Loucy (cell line): ENCODE results near the gene AP3S1.

Experiments used
- H2AFZ ChIP-seq: fragments of 200-600 bp; sonication (generic); 2 replicates; pipeline ENCODE4 v1.6.0; 2016; ENCODE audit warnings: antibody characterized with exemption, mild to moderate bottlenecking, low read length, moderate library complexity
- H3F3A ChIP-seq: fragments of 200-600 bp; 2 replicates; pipeline ENCODE4 v1.6.0; 2016; ENCODE audit warnings: antibody characterized with exemption, low read depth, mild to moderate bottlenecking
- H3K27me3 ChIP-seq: fragments of 200-600 bp; sonication (generic); 2 replicates; pipeline ENCODE4 v1.6.1; 2014; ENCODE audit warnings: low read length, mild to moderate bottlenecking; ENCODE audit not compliant: insufficient read depth, poor library complexity, severe bottlenecking
- H3K36me3 ChIP-seq: fragments of 200-600 bp; sonication (generic); 2 replicates; pipeline ENCODE4 v1.6.1; 2016; ENCODE audit warnings: low read length; ENCODE audit not compliant: insufficient read depth
- H3K4me1 ChIP-seq: fragments of 200-600 bp; sonication (generic); 2 replicates; pipeline ENCODE4 v1.5.1; 2014; ENCODE audit warnings: low read length, mild to moderate bottlenecking; ENCODE audit not compliant: insufficient read depth, poor library complexity, severe bottlenecking
- H3K4me2 ChIP-seq: fragments of 200-600 bp; sonication (generic); 2 replicates; pipeline ENCODE4 v1.6.0; 2014; ENCODE audit warnings: antibody characterized with exemption, low read length, low read depth, mild to moderate bottlenecking; ENCODE audit not compliant: poor library complexity, severe bottlenecking
- H3K4me3 ChIP-seq: fragments of 200-600 bp; sonication (generic); 2 replicates; pipeline ENCODE4 v1.5.1; 2014; ENCODE audit warnings: low read length, mild to moderate bottlenecking, mixed read lengths; ENCODE audit not compliant: poor library complexity, severe bottlenecking
- H3K79me2 ChIP-seq: fragments of 200-600 bp; sonication (generic); 2 replicates; pipeline ENCODE4 v1.6.1; 2014; ENCODE audit warnings: low read length; ENCODE audit not compliant: insufficient read depth
- H3K9ac ChIP-seq: fragments of 200-600 bp; sonication (generic); 2 replicates; pipeline ENCODE4 v1.6.0; 2014; ENCODE audit warnings: mild to moderate bottlenecking, low read depth, low read length, moderate library complexity; ENCODE audit not compliant: poor library complexity, severe bottlenecking
- H3K9me2 ChIP-seq: fragments of 200-600 bp; sonication (generic); replicated peaks from 2 replicates; pipeline ENCODE4 v1.6.1; 2016; ENCODE audit warnings: low read depth, low read length, mixed read lengths
- H3K9me3 ChIP-seq: fragments of 200-600 bp; sonication (generic); 2 replicates; pipeline ENCODE4 v1.6.1; 2014; ENCODE audit warnings: mild to moderate bottlenecking, antibody characterized with exemption, low read length, low read depth; ENCODE audit not compliant: insufficient read depth
- H4K20me1 ChIP-seq: fragments of 200-600 bp; sonication (generic); 2 replicates; pipeline ENCODE4 v1.6.0; 2014; ENCODE audit warnings: antibody characterized with exemption, low read length, mild to moderate bottlenecking; ENCODE audit not compliant: insufficient read depth, poor library complexity, severe bottlenecking
- CTCF ChIP-seq: fragments of 200-600 bp; sonication (generic); conservative IDR thresholded peaks from 2 replicates; pipeline ENCODE4 v1.5.1; 2014; ENCODE audit warnings: mild to moderate bottlenecking, antibody characterized with exemption, low read length
- EZH2phosphoT487 ChIP-seq: fragments of 200-600 bp; IDR thresholded peaks from 2 replicates; pipeline ENCODE4 v1.6.1; 2018; ENCODE audit warnings: antibody characterized with exemption, mild to moderate bottlenecking, moderate library complexity, borderline replicate concordance

Gene AP3S1

DNA sequence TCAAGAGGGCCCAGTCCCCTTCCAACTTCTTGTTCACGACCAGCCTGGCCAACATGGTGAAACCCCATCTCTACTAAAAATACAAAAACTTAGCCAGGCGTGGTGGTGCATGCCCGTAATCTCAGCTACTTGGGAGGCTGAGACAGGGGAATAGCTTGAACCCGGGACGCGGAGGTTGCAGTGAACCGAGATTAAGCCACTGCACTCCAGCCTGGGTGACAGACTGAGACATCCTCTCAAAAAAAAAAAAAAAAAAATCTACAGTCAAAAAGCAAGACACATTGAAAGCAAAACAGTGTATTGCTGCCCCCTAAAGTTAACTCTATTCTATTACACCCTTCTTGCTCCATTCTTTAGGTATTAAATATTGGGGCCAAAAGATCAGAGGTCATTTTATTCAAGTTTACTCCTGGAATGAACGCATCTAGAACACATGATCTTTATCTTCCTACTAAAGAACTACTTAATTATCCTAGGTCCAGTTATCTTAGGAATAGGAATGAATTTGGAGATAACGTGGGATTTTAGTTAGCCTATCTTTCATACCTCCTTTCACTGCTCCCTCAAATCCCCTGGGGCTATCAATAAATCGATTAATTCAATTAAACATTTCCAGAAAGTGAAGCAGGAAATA lies 2.7 kb upstream of the AP3S1 start:
- Histone ChIP-seq H3K4me2 (peak overlapping the region; percentile 89), H3K79me2 (peaks cover 64% of the 10 kb centered on the region), H3K4me3 (peak overlapping the region; percentile 93), H3K27me3 (no peaks in the 10 kb centered on the region), H3F3A (no peaks in the 10 kb centered on the region), H4K20me1 (peaks cover 38% of the 10 kb centered on the region), H3K9me2 (no peaks in the 10 kb centered on the region), H2AFZ (no peak overlapping the region), H3K9me3 (no peaks in the 10 kb centered on the region), H3K4me1 (peaks cover 10% of the 10 kb centered on the region), H3K36me3 (peaks cover 21% of the 10 kb centered on the region; the same call in 1 of the 2 replicates), H3K9ac (peak overlapping the region; percentile 46)
- peak; percentile 46 for TF ChIP-seq CTCF
- TF ChIP-seq EZH2phosphoT487, result no peak

GRCh38 chr5:115840873-115841272 lies 862 bp upstream of the AP3S1 start:
- peaks cover 13% of the 10 kb centered on the region; the same call in 1 of the 2 replicates for H3K36me3 ChIP-seq
- H3K9me3 ChIP-seq, result no peaks in the 10 kb centered on the region
- H3K79me2 ChIP-seq, result peaks cover 80% of the 10 kb centered on the region
- H3K4me2 ChIP-seq, result peak overlapping the region; percentile 89
- H3K9ac ChIP-seq, result peak overlapping the region; percentile 84
- H3K4me3 ChIP-seq, result peak overlapping the region; percentile 93
- H4K20me1 ChIP-seq, result peaks cover 45% of the 10 kb centered on the region
- no peaks in the 10 kb centered on the region for H3F3A ChIP-seq
- TF ChIP-seq EZH2phosphoT487 (no peak), CTCF (no peak)
- no peaks in the 10 kb centered on the region for H3K27me3 ChIP-seq
- H3K4me1 ChIP-seq, result peaks cover 12% of the 10 kb centered on the region
- H3K9me2 ChIP-seq, result no peaks in the 10 kb centered on the region
- 0 out of 2 replicates have a peak overlapping the region, but pooled peaks have one; percentile 89 for H2AFZ ChIP-seq

DNA sequence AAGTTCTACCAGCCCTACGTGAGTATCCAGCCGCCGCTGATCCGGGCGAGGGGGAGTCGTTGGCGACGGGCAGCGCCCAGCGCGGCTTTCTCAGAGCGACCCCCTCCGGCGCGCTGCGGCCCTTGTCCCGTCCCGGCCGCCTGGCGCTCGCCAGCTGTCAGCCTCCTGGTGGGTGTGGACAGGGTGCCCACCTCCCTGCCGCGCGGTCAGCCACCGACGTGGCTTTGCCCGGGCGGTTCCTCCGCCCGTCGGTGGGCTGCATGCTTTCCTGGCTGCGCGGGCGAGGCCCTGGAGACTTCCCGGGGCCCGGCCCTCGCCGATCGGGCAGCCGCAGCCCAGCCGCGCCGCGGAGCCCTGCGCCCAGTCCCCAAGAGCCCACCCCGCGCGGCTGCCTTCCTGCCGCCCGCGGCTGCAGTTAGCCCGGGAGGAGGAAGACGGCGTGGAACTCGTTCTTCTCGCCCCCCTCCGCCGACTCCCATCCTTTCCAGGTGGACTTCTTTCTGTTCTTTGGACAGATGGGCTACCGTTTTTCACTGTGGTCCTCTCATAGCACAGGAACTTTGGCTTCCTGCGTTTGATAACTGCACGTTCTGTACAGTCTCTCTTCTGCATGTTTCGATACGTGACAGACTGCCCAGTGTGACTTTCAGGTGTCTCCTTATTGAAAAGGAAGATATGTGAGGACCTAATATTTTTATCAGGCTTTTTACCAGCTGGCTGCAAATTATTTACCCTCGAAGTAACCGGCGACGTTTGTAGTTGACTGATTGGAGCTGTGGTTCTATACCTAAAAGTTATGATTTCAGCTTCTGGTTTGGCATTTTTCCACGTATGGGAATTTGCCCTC lies 577 bp downstream of the AP3S1 start:
- Histone ChIP-seq H3K4me2 (peak overlapping the region; percentile 90), H3K9me3 (no peaks in the 10 kb centered on the region), H3F3A (no peaks in the 10 kb centered on the region), H3K4me1 (peaks cover 19% of the 10 kb centered on the region), H3K9me2 (no peaks in the 10 kb centered on the region), H3K4me3 (peak overlapping the region; percentile 93), H3K27me3 (no peaks in the 10 kb centered on the region), H3K36me3 (peaks cover 3% of the 10 kb centered on the region; the same call in 1 of the 2 replicates), H3K79me2 (peaks cover 87% of the 10 kb centered on the region), H2AFZ (peak overlapping the region; percentile 89), H3K9ac (peak overlapping the region; percentile 84), H4K20me1 (peaks cover 47% of the 10 kb centered on the region)
- TF ChIP-seq EZH2phosphoT487 (no peak), CTCF (peak; percentile 29)
